GM19043 (cell line): Measurements from ENCODE around the gene GALNT10.

ENCODE experiments used
- ATAC-seq: cut with Tn5 transposase; IDR thresholded peaks from one replicate; pipeline ENCODE4 v1.9.1; 2021; ENCODE audit warnings: low read depth; ENCODE audit not compliant: unreplicated experiment

The GALNT10 gene

DNA sequence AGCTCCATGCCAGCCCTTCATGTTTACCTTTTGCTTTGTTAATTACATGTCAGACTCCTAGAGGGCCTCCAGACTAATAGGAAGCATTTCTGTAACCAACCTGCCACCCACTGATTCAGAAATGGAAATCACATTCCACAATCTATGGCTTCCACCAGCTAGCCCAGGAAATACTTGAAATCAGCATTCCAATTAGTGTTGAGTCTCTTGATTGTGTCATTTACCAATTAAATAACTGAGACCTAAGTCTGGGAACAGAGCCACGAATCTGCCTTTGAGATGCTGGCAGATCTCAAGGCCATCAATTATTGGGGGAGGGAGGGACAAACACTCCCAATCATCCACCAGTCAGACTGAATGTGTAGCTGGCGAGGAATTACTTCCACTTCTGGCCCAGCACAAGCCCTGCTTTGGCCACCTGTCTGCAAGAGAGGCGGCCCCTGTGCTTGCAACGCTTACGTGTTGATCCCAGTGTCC is 227.8 kb downstream of the GALNT10 start:
- ATAC-seq: no peak

- no peak for ATAC-seq
These were observed 228.7 kb downstream of the GALNT10 start for GRCh38 chr5:154419236-154419635.

DNA sequence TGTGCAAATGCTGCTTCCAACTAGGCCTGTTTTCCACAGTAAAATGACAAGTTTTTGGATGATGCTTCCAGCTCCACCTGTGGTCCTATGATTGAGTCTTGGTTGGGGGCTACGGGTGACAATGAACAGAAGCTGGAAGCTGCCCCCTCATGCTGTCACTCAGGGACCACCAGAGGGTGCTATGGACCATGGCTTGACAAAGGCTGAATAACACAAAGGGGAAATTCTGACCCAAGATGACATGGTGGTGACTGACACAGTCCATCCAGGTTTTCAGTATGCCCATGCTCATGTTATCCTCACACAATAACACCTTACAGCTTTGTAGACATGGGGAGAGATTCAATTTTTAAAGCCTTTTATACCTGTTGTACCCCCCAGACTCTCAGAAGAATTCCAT is 231.3 kb downstream of the GALNT10 start:
- ATAC-seq: no peak

- ATAC-seq: no peak
These were observed 231.8 kb downstream of the GALNT10 start for GRCh38 chr5:154422298-154422697.

- ATAC-seq: no peak
These were observed 237.7 kb downstream of the GALNT10 start for GRCh38 chr5:154428208-154428607.

DNA sequence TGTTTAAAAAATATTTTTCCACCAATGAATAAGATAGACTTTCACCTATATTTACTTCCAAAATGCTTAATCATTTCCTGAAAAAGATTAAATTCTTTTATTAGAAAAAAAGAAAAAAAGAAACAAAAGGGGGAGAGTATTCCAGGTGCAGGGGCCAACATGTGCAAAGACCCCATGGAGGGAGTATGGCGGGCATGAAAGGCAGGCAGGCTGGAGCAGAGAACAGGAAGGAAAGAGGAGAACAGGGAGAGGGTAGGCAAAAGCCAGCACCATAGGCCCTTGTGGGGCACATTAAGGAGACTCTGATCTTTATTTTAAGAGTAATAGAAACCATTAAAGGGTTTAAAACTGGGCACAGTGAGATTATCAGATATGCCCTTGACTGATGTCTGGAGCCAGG is 238.8 kb downstream of the GALNT10 start:
- no peak for ATAC-seq

GRCh38 chr5:154430466-154430865 is 239.9 kb downstream of the GALNT10 start:
- ATAC-seq: no peak

DNA sequence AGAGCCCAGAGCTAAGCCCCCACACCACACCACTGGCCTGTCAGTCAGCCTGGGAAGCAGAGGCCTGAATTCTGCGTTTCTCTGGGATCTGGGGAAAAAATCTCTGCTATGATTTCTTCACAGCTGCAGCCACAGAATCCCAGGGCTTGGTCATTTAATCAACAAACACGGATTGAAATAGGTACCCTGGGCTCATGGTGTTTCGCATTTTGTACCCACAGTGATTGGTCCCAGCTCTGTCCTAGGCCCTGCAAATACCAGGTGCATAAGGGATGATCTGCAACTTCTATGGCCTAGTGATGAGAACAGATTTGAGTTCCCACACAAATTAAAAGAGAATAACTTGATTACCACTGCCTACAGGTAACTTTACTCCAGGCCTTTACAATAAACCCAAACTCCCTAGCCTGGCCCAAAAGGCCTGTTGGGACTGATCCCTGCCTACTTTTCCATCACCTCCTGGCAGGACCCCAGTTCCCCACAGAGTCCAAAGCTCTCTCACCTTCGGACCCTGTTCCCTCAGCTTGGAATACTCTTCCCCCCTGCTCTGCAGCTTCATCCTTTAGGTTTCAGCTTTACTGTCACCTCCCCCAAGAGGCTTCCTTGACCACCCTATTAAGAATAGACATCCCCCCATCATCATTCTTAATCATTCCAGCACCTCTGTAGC is 240.6 kb downstream of the GALNT10 start:
- no peak for ATAC-seq

- no peak for ATAC-seq
These were observed 244.7 kb downstream of the GALNT10 start for GRCh38 chr5:154435226-154435625.

GRCh38 chr5:154437281-154437965 is 246.9 kb downstream of the GALNT10 start:
- no peak for ATAC-seq

DNA sequence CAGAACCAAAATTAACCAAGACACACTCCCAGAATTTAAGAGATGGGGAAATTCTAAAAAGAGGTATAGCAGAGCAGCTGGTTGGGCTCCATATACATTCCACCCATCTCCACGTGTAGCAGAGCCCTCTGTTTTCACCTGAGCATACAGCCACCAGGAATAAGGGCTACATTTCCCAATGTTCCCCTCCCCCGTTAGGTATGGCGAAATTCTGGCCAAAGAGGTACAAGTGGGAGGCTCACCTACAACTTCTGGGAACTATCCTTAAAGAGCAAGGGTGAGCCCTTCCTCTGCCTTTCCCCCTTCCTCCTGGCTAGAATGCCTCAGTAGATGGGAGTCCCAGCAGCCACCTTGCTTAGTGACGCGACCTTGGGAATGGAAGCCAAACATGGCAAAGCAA is 250.0 kb downstream of the GALNT10 start:
- ATAC-seq: no peak

DNA sequence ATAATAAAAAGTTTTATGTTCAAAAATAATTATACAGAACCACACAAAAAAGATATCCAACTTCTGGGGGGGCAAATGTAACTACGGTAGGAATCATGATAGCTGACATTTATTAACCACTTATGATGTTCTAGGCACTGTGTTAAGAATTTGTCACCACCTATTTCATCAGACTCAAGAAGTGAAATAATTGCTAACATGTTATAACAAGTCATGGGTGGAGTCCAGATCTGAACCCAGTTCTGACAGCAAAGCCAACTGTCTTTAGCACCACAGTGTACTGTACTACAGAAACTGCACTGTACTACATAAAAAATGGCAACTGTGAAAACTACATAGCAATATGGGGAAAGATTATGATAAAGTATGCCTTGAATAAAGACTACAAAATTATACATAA is 252.3 kb downstream of the GALNT10 start:
- ATAC-seq: no peak

DNA sequence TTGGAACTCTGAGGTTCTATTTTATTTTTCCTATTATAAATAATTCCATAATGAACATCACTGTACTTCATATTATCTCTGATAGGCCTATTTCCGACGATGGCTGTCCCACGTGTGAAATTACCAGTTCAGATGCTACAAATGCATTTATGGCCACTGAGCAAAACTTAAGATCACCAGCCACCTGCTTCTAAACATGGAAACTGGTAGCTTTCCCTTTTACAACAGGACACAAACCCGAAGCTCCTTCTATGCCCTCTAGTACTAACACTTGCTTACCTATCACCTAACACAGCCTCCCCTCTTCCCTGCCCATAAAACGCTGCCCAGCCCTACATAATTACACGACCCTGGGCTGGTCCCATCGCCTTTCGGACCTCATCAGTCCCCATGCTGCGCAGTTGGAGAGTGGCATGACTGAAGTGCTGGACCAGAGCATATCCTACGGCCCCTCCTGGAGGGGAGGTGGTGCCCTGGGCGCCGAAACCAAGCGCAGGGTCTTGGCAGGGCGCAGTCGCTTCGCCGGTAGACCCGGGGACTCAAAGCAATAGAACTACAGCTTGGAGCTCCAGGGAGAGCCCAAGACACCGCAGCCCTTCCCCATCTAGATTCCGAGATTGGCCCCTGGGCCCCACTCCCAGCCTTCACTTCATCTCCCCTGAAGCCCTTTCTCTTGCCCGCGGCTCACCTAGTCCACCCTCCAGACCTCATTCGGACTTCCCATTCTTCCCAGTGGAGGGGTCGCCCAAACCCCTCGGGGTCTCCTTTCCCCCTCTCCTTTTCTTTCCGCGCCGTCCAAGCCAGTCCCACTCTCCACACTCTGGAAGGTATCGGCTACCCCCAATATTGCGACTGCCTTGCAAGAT is 254.3 kb downstream of the GALNT10 start:
- no peak for ATAC-seq

DNA sequence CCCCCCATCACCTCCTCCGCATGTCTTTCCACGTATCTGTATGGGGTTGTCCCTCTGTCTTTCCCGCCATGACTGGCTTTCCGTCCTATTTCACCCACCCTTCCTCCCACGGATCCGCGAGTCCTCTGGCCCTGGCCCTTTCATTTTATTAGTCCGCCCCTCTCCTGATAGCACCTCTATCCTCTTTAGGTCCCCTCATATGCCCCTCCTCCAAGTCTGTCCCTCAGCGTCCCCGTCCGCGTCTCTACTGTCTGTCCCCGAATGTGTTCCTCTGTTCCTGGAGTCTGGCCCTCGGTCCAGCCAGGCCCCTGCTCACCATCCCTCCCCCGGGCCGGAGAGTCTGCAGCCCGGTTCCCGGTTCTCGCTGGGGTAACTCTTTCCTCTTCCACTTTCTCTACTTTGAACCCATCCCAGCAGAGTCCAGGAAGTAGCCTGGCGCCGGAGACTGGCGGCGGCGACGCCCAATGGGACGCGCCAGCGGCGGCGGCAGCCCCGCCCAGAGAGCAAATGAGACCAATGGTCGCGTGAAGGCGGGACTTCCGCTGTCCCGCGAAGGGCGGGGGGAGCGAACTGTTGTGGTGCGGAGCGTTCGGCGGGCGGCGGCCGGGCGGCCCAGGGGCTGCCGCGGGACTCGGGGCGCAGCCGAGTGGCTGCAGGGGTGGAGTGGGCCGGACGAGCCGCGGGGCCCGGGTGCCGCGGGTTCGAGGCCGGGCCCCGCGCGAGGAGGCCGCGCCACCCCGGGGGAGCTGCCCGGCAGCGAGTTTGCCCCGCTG is 255.1 kb downstream of the GALNT10 start, which contains the start of gene SAP30L:
Gene SAP30L (plus strand): TSS at position 576 of the 773 bp plus-strand sequence. CDS start 608 bp downstream, outside the sequence.
- ATAC-seq: peak; percentile 84

- ATAC-seq: peak; percentile 16
These were observed 255.9 kb downstream of the GALNT10 start for GRCh38 chr5:154446195-154447088.

DNA sequence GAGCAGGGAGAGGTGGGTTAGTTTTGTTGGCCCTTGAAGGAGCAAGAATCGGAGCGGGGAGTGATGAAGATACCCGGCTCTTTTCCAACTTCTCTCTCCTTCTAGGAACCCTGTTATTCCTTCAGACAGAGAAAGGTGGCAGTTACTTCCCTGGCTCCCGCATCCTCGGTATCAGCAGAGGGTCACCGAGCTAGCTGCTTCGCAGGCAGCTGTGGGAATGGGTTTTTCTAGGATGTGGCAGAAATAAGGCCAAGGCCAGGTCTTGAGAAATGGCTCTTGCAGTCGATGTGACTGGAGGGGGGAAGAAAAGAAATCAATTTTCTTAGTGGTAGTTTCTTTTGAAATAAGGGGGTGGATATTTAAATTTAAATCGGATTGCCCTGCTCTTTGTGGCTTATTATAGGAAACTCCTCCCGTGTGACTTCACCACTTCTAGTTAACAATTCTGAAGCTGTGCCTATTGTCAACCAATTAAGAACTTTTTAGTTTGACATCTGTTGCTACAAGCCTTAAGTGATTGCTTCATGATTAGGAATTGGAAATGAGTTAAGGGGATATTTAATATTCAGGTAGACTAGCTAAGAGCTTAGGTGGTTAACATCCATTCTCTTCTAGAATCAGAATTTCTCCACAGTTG is 256.7 kb downstream of the GALNT10 start:
- no peak for ATAC-seq

DNA sequence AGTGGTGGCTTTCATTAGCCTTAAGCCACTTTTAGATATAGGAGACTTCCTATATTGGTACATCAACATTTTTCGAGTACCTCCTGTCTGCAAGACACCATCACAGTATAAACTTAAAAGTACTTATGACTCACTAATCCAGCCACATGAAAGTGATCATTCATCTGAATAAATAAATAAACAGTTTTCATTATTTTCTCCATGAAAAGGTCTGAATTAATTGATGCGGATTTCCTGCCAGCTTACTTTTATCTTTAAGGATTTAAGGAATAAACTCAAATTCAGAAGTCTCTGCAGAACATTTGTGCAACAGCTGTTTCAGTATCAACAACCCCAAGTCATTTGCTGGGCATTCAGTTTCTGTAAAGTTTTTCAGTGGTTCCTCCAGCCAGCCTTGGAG is 259.3 kb downstream of the GALNT10 start:
- ATAC-seq: no peak

GRCh38 chr5:154451957-154452356 is 261.4 kb downstream of the GALNT10 start:
- no peak for ATAC-seq

DNA sequence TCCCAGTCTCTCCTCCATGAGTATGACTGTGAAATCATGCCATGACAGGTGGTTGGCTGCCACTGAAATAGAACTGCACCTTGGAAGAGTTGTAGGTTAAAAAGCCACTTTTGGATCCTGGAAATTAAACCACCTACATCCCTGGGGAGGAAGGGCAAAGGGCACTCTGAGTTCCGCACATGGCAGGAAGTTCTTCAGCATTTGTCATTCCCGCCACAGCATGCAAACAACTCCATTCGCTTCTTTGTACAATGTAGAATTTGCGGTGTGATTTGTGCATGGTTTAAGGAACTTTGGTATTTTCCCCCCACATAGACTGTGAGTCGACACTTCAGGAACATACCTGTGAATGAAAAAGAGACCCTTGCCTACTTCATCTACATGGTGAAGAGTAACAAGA is 265.1 kb downstream of the GALNT10 start:
- ATAC-seq: no peak
